Stomach smooth muscle (tissue), 2 donors: Measurements from ENCODE around the gene GCM1.
"Not testable (repeated sequence)": the region's sequence is repeated elsewhere in the genome, so short reads cannot be mapped to it uniquely, and the experiment has no call there.

Experiments
- H3K27ac ChIP-seq: one replicate; pipeline ENCODE4 v1.7.0; 2013; ENCODE audit warnings: mild to moderate bottlenecking, low read length, inconsistent platforms
- H3K27me3 ChIP-seq, 2 donors: one replicate each; pipeline ENCODE4 v1.7.0; 2013; ENCODE audit warnings: low read length in 2 of 2; ENCODE audit not compliant: insufficient read depth in 2 of 2, control insufficient read depth in 1 of 2
- H3K36me3 ChIP-seq, 2 donors: one replicate each; pipeline ENCODE4 v1.7.0; 2013; ENCODE audit warnings: low read length in 2 of 2; ENCODE audit not compliant: control insufficient read depth in 2 of 2, insufficient read depth in 2 of 2
- H3K4me1 ChIP-seq: one replicate; pipeline ENCODE4 v1.7.0; 2013; ENCODE audit warnings: low read length; ENCODE audit not compliant: control insufficient read depth, insufficient read depth
- H3K4me3 ChIP-seq, 2 donors: one replicate each; pipeline ENCODE4 v1.7.0; 2013; ENCODE audit warnings: low read length in 2 of 2
- H3K9ac ChIP-seq, 2 donors: one replicate each; pipeline ENCODE4 v1.7.0; 2013; ENCODE audit warnings: low read length in 2 of 2, mild to moderate bottlenecking in 1 of 2
- H3K9me3 ChIP-seq, 2 donors: one replicate each; pipeline ENCODE4 v1.7.0; 2013; ENCODE audit warnings: low read length in 2 of 2; ENCODE audit not compliant: control insufficient read depth in 2 of 2
- donor health status: healthy.
- donor health status: Pancreatic carcinoma.

GCM1 gene

GRCh38 chr6:53171605-53172467 is 23.2 kb upstream of the GCM1 start:
- Histone ChIP-seq H3K27ac (no peak overlapping the region), H3K4me3 (no peak overlapping the region), H3K4me1 (no peaks in the 10 kb centered on the region), H3K9ac (no peak overlapping the region), H3K36me3 (no peaks in the 10 kb centered on the region), H3K27me3 (no peaks in the 10 kb centered on the region), H3K9me3 (no peaks in the 10 kb centered on the region)

- Histone ChIP-seq H3K36me3 (no peaks in the 10 kb centered on the region), H3K9ac (no peak overlapping the region), H3K27me3 (no peaks in the 10 kb centered on the region), H3K9me3 (no peaks in the 10 kb centered on the region), H3K27ac (no peak overlapping the region), H3K4me1 (no peaks in the 10 kb centered on the region), H3K4me3 (no peak overlapping the region)
Measured at GRCh38 chr6:53168516-53169267, 20.1 kb upstream of the GCM1 start.

GRCh38 chr6:53165293-53165692 is 16.7 kb upstream of the GCM1 start:
- no peak overlapping the region for H3K27ac ChIP-seq
- no peak overlapping the region for H3K9ac ChIP-seq
- no peaks in the 10 kb centered on the region for H3K36me3 ChIP-seq
- H3K4me3 ChIP-seq = no peak overlapping the region
- H3K27me3 ChIP-seq = no peaks in the 10 kb centered on the region
- H3K4me1 ChIP-seq = no peaks in the 10 kb centered on the region
- H3K9me3 ChIP-seq = no peaks in the 10 kb centered on the region

GRCh38 chr6:53162606-53163005 is 14.0 kb upstream of the GCM1 start:
- no peak overlapping the region for H3K9ac ChIP-seq
- no peaks in the 10 kb centered on the region for H3K4me1 ChIP-seq
- no peaks in the 10 kb centered on the region for H3K27me3 ChIP-seq
- H3K27ac ChIP-seq = no peak overlapping the region
- H3K9me3 ChIP-seq = no peaks in the 10 kb centered on the region
- no peak overlapping the region for H3K4me3 ChIP-seq
- no peaks in the 10 kb centered on the region for H3K36me3 ChIP-seq

GRCh38 chr6:53161481-53162009 is 12.9 kb upstream of the GCM1 start:
- H3K9ac ChIP-seq = no peak overlapping the region
- no peak overlapping the region for H3K27ac ChIP-seq
- H3K36me3 ChIP-seq = no peaks in the 10 kb centered on the region
- H3K27me3 ChIP-seq = no peaks in the 10 kb centered on the region
- H3K4me1 ChIP-seq = no peaks in the 10 kb centered on the region
- no peak overlapping the region for H3K4me3 ChIP-seq
- no peaks in the 10 kb centered on the region for H3K9me3 ChIP-seq

- H3K4me1 ChIP-seq = no peaks in the 10 kb centered on the region
- H3K9ac ChIP-seq = no peak overlapping the region
- no peaks in the 10 kb centered on the region for H3K36me3 ChIP-seq
- H3K9me3 ChIP-seq = no peaks in the 10 kb centered on the region
- H3K27me3 ChIP-seq = no peaks in the 10 kb centered on the region
- H3K4me3 ChIP-seq = no peak overlapping the region
- H3K27ac ChIP-seq = no peak overlapping the region
Measured at GRCh38 chr6:53159558-53159957, 10.9 kb upstream of the GCM1 start.

GRCh38 chr6:53158076-53158475 is 9.4 kb upstream of the GCM1 start:
- not testable (repeated sequence) for H3K27me3 ChIP-seq, H3K4me1 ChIP-seq, H3K36me3 ChIP-seq, H3K9me3 ChIP-seq, H3K4me3 ChIP-seq, H3K9ac ChIP-seq, H3K27ac ChIP-seq

GRCh38 chr6:53155279-53155678 is 6.6 kb upstream of the GCM1 start:
- not testable (repeated sequence) for H3K4me1 ChIP-seq, H3K9ac ChIP-seq

GRCh38 chr6:53154794-53155193 is 6.2 kb upstream of the GCM1 start:
- H3K4me1 ChIP-seq = no peaks in the 10 kb centered on the region
- no peaks in the 10 kb centered on the region for H3K9me3 ChIP-seq
- no peak overlapping the region for H3K9ac ChIP-seq
- no peaks in the 10 kb centered on the region for H3K27me3 ChIP-seq
- H3K36me3 ChIP-seq = no peaks in the 10 kb centered on the region
- H3K4me3 ChIP-seq = no peak overlapping the region
- no peak overlapping the region for H3K27ac ChIP-seq

More at GRCh38 chr6:53155279-53155678, 6.6 kb upstream of the GCM1 start:
- not testable (repeated sequence) for H3K4me3 ChIP-seq, H3K27ac ChIP-seq, H3K36me3 ChIP-seq, H3K9me3 ChIP-seq, H3K27me3 ChIP-seq

GRCh38 chr6:53154071-53154470 is 5.4 kb upstream of the GCM1 start:
- no peaks in the 10 kb centered on the region for H3K27me3 ChIP-seq
- no peaks in the 10 kb centered on the region for H3K4me1 ChIP-seq
- no peak overlapping the region for H3K27ac ChIP-seq
- no peak overlapping the region for H3K4me3 ChIP-seq
- H3K9me3 ChIP-seq = no peaks in the 10 kb centered on the region
- no peak overlapping the region for H3K9ac ChIP-seq
- H3K36me3 ChIP-seq = no peaks in the 10 kb centered on the region

- Histone ChIP-seq H3K4me3 (no peak overlapping the region), H3K9me3 (no peaks in the 10 kb centered on the region), H3K4me1 (no peaks in the 10 kb centered on the region), H3K27me3 (no peaks in the 10 kb centered on the region), H3K27ac (no peak overlapping the region), H3K9ac (no peak overlapping the region), H3K36me3 (no peaks in the 10 kb centered on the region)
Measured at GRCh38 chr6:53152576-53152975, 3.9 kb upstream of the GCM1 start.
